Esophagus muscularis mucosa (tissue), 3 donors: ENCODE results near the gene BCL3.

Experiments
- CTCF ChIP-seq, 3 experiments: fragments of 200-600 bp in 2 of 3; fragments of 450-650 bp in 1 of 3; sonication (generic) in 2 of 3; IDR thresholded peaks; one replicate each; pipeline ENCODE4 v1.5.1; 2017 to 2019; ENCODE audit warnings: antibody characterized with exemption in 3 of 3, mild to moderate bottlenecking in 2 of 3, moderate library complexity in 1 of 3
- POLR2AphosphoS5 ChIP-seq, 2 donors: sonication (generic); formaldehyde crosslinking; IDR thresholded peaks; one replicate each; pipeline ENCODE4 v1.6.1; 2017; ENCODE audit warnings: antibody characterized with exemption in 2 of 2

GRCh38 chr19:44735011-44735410, 13.5 kb upstream of the BCL3 start:
- no peak for TF ChIP-seq CTCF (IDR thresholded peaks at IDR 0.05)
- TF ChIP-seq POLR2AphosphoS5 (IDR thresholded peaks at IDR 0.05) = no peak
